Esophagus (tissue), 2 donors: ENCODE measurements around the gene THNSL1. TPM values are rescaled to one million over a fixed set of nuclear protein-coding genes. Genes with fewer than 3 reads are reported as not detected.
A peak's percentile ranks its signal among the peaks of the same experiment; 100 is the strongest.
"Not testable (repeated sequence)": the region's sequence is repeated elsewhere in the genome, so short reads cannot be mapped to it uniquely, and the experiment has no call there.

Experiments used
- H3K27ac ChIP-seq, 2 donors: one replicate each; pipeline ENCODE4 v1.5.1; 2013; ENCODE audit warnings: low read depth in 2 of 2, mild to moderate bottlenecking in 2 of 2, inconsistent platforms in 1 of 2, low read length in 1 of 2, moderate library complexity in 1 of 2
- H3K27me3 ChIP-seq, 2 donors: one replicate each; pipeline ENCODE4 v1.6.1; 2013; ENCODE audit warnings: low read length in 2 of 2, control low read depth in 1 of 2, mild to moderate bottlenecking in 1 of 2; ENCODE audit not compliant: insufficient read depth in 2 of 2, control insufficient read depth in 1 of 2
- H3K36me3 ChIP-seq, 2 donors: one replicate each; pipeline ENCODE4 v1.6.1; 2013; ENCODE audit warnings: low read length in 1 of 2; ENCODE audit not compliant: control insufficient read depth in 2 of 2, insufficient read depth in 2 of 2
- H3K4me1 ChIP-seq, 2 donors: one replicate each; pipeline ENCODE4 v1.6.1; 2013; ENCODE audit warnings: low read length in 1 of 2; ENCODE audit not compliant: control insufficient read depth in 2 of 2, insufficient read depth in 2 of 2
- H3K4me3 ChIP-seq, 2 donors: one replicate each; pipeline ENCODE4 v1.5.1; 2013; ENCODE audit warnings: low read length in 2 of 2, mild to moderate bottlenecking in 2 of 2, low read depth in 1 of 2, moderate library complexity in 1 of 2
- H3K9me3 ChIP-seq, 2 donors: one replicate each; pipeline ENCODE4 v1.6.1; 2013; ENCODE audit warnings: mild to moderate bottlenecking in 2 of 2, low read depth in 1 of 2, low read length in 1 of 2, moderate library complexity in 1 of 2; ENCODE audit not compliant: control insufficient read depth in 2 of 2, insufficient read depth in 1 of 2
- WGBS, 2 donors: extraction: QIAGEN DNeasy Blood & Tissue Kit; methylation state at CpG; one replicate each; pipeline ENCODE4 v1.1.7; 2013; 5-methylcytosine and 5-hydroxymethylcytosine counted together
- polyA plus RNA-seq, 2 donors: library from polyadenylated mRNA; stranded (reverse); fragments of 200-250 nt; gene quantifications; one replicate each; pipeline ENCODE4 v1.2.3, GENCODE V29; 2013
- donor health status: healthy with polysubstance abuse.
- donor health status: Bipolar disorder and iron deficiency.

Gene THNSL1, protein sequence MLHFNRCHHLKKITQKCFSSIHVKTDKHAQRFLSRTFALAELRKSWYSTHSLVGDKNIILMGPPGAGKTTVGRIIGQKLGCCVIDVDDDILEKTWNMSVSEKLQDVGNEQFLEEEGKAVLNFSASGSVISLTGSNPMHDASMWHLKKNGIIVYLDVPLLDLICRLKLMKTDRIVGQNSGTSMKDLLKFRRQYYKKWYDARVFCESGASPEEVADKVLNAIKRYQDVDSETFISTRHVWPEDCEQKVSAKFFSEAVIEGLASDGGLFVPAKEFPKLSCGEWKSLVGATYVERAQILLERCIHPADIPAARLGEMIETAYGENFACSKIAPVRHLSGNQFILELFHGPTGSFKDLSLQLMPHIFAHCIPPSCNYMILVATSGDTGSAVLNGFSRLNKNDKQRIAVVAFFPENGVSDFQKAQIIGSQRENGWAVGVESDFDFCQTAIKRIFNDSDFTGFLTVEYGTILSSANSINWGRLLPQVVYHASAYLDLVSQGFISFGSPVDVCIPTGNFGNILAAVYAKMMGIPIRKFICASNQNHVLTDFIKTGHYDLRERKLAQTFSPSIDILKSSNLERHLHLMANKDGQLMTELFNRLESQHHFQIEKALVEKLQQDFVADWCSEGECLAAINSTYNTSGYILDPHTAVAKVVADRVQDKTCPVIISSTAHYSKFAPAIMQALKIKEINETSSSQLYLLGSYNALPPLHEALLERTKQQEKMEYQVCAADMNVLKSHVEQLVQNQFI
- polyA plus RNA-seq, result under 1 TPM; 0.86 to 0.96 TPM

GRCh38 chr10:25016376-25017153 is at the start of gene THNSL1:
TSS of gene THNSL1 (plus strand) at chr10:25016612. CDS start at chr10:25023224, 6,612 bp downstream.
- peak within 1 kb of the TSS; percentile 92 to 99 for H3K27ac ChIP-seq
- peak within 1 kb of the TSS; percentile 57 to 73 for H3K4me3 ChIP-seq
- H3K4me1 ChIP-seq, result no peaks in the 10 kb centered on the region
- no peaks in the 10 kb centered on the region for H3K36me3 ChIP-seq
- no peaks in the 10 kb centered on the region for H3K27me3 ChIP-seq
- H3K9me3 ChIP-seq, result no peaks in the 10 kb centered on the region
- 0 to 1% methylated on average over 69 of the region's 69 CpGs for WGBS, 2 donors

DNA sequence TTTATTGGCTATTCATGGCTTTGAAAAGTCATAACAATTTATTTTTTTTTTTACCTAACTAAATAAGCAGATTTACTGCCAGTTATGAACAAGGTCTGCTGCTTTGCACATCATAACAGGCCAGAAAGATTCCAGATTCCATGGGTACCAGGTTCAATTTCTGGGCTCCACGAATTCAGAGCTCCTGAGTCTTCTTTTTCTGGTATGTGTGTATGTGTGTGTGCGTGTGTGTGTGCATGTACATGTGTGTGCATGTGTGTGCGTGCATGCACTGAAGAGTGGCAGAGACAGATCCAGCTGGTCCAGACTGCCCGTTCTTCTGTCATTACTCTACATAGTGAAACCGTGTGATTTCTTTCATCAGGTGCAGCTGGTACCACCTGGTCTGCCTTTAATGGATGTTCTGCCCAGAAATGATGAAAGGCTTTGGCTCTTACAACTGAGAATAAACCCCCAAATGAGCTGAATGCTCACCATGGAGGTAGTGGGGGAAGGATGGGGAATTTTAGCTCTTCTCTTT is 49.4 kb upstream of the THNSL1 start:
- Histone ChIP-seq H3K27me3 (no peaks in the 10 kb centered on the region), H3K9me3 (no peaks in the 10 kb centered on the region), H3K4me3 (no peak overlapping the region), H3K36me3 (no peaks in the 10 kb centered on the region), H3K27ac (no peak overlapping the region), H3K4me1 (no peaks in the 10 kb centered on the region)
- WGBS, 2 donors, result 89 to 91% methylated on average over 5 of the region's 5 CpGs

- Histone ChIP-seq H3K27ac (no peak overlapping the region), H3K4me3 (no peak overlapping the region), H3K9me3 (no peaks in the 10 kb centered on the region), H3K36me3 (no peaks in the 10 kb centered on the region), H3K4me1 (no peaks in the 10 kb centered on the region), H3K27me3 (no peaks in the 10 kb centered on the region)
- 93 to 96% methylated on average over 7 of the region's 7 CpGs for WGBS, 2 donors
Observed at GRCh38 chr10:24968349-24968748, 48.1 kb upstream of the THNSL1 start.

DNA sequence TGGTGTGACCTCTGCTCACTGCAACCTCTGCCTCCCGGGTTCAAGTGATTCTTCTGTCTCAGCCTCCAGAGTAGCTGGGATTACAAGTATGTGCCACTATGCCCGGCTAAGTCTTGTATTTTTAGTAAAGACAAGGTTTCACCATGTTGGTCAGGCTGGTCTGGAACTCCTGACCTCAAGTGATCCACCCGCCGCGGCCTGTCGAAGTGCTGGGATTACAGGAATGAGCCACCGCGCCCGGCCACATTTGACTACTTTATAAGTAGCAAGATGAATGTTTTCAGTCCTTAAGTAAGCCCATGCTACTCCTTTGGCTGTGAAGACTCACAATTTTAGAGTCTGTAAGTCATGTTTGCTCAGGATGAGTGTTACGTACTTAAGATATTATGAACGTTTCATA is 47.5 kb upstream of the THNSL1 start:
- not testable (repeated sequence) for H3K4me1 ChIP-seq, H3K27ac ChIP-seq, H3K4me3 ChIP-seq, H3K9me3 ChIP-seq, H3K27me3 ChIP-seq, H3K36me3 ChIP-seq
- 91% methylated on average over 11 of the region's 11 CpGs for WGBS, 2 donors

DNA sequence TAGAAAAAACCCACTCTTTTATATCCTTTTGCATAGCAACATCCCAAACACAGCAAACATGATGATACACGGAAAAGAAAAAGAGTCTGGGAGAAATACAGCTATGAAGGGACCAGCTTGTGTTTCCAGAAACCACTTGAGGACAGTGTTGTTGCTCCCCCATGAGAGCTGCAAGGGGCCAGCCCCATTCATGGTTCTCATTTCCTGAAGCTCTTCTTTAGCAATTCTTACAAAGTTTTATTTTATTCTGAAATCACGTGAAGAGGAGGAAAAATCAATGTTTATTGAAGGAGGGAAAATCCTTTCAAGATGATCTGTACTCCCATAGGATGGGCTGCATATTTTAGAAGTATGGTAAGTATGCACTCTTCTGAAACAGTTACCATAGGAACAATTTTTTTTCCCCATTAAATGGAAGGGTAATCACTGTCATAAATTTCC is 46.6 kb upstream of the THNSL1 start:
- H3K27ac ChIP-seq, result no peak overlapping the region
- H3K9me3 ChIP-seq, result no peaks in the 10 kb centered on the region
- no peak overlapping the region for H3K4me3 ChIP-seq
- no peaks in the 10 kb centered on the region for H3K27me3 ChIP-seq
- H3K36me3 ChIP-seq, result no peaks in the 10 kb centered on the region
- no peaks in the 10 kb centered on the region for H3K4me1 ChIP-seq
- 61 to 69% methylated on average over 2 of the region's 2 CpGs for WGBS, 2 donors

GRCh38 chr10:24971374-24971773 is 45.0 kb upstream of the THNSL1 start:
- H3K27ac ChIP-seq, result no peak overlapping the region
- no peaks in the 10 kb centered on the region for H3K9me3 ChIP-seq
- no peak overlapping the region for H3K4me3 ChIP-seq
- no peaks in the 10 kb centered on the region for H3K4me1 ChIP-seq
- no peaks in the 10 kb centered on the region for H3K27me3 ChIP-seq
- H3K36me3 ChIP-seq, result no peaks in the 10 kb centered on the region

GRCh38 chr10:24973163-24973562 is 43.2 kb upstream of the THNSL1 start:
- H3K27me3 ChIP-seq, result no peaks in the 10 kb centered on the region
- no peaks in the 10 kb centered on the region for H3K9me3 ChIP-seq
- 87 to 89% methylated on average over 5 of the region's 5 CpGs for WGBS, 2 donors
- H3K36me3 ChIP-seq, result no peaks in the 10 kb centered on the region
- no peak overlapping the region for H3K27ac ChIP-seq
- no peaks in the 10 kb centered on the region for H3K4me1 ChIP-seq
- no peak overlapping the region for H3K4me3 ChIP-seq

DNA sequence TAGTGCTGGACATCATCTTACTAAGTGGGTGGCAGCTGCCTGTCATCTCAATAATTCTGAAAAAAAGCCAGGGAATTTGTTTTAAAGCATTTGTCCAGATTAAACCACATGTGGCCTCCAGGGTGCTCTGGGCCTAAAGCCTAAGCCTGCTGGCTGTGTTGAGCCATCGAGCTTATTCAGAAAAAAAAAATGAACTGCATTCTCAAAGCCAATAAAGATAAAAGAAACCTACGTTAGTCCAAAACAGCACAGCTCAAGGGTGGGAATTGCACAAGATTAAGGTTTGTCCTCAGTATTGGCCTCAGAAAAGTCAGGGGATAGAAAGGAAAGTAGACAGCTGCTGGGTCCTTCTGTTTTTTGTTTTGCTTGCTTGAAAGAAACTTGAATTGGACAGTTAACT is 41.4 kb upstream of the THNSL1 start:
- Histone ChIP-seq H3K27ac (no peak overlapping the region), H3K4me1 (no peaks in the 10 kb centered on the region), H3K4me3 (no peak overlapping the region), H3K9me3 (no peaks in the 10 kb centered on the region), H3K36me3 (no peaks in the 10 kb centered on the region), H3K27me3 (no peaks in the 10 kb centered on the region)
- WGBS, 2 donors, result 33 to 36% methylated on average over 2 of the region's 2 CpGs

GRCh38 chr10:24979685-24980084 is 36.7 kb upstream of the THNSL1 start:
- Histone ChIP-seq H3K9me3 (no peaks in the 10 kb centered on the region), H3K27me3 (no peaks in the 10 kb centered on the region), H3K36me3 (no peaks in the 10 kb centered on the region), H3K27ac (no peak overlapping the region), H3K4me1 (no peaks in the 10 kb centered on the region), H3K4me3 (no peak overlapping the region)
- WGBS, 2 donors, result 95 to 98% methylated on average over 4 of the region's 4 CpGs
